SU-DHL-6 (cell line): ENCODE measurements around the gene SPINK13.

Experiments used
- CTCF ChIP-seq: fragments of 200-600 bp; sonication (generic); IDR thresholded peaks from one replicate; pipeline ENCODE4 v1.5.1; 2017; ENCODE audit warnings: antibody characterized with exemption, mild to moderate bottlenecking, low read length, moderate library complexity; ENCODE audit not compliant: insufficient read depth, poor library complexity, severe bottlenecking
- EZH2phosphoT487 ChIP-seq: fragments of 200-600 bp; sonication (generic), shearing (Covaris generic); conservative IDR thresholded peaks from 2 replicates; pipeline ENCODE4 v1.6.1; 2018; ENCODE audit warnings: mild to moderate bottlenecking, antibody characterized with exemption, low read length, moderate library complexity, mixed read lengths

- TF ChIP-seq CTCF (no peak), EZH2phosphoT487 (no peak)
Measured at GRCh38 chr5:148335259-148335658, 66.7 kb downstream of the SPINK13 start, which contains the start of gene SPINK9.
